Neuron (in vitro differentiated cells): ENCODE results near the gene MPP7.
"Not testable (repeated sequence)": the region's sequence is repeated elsewhere in the genome, so short reads cannot be mapped to it uniquely, and the experiment has no call there.

Experiments used
- H2AFZ ChIP-seq: one replicate; pipeline ENCODE4 v1.6.1; 2013; ENCODE audit warnings: low read depth, mild to moderate bottlenecking, inconsistent platforms, low read length, moderate library complexity
- H3K27me3 ChIP-seq: one replicate; pipeline ENCODE4 v1.6.1; 2013; ENCODE audit warnings: low read length; ENCODE audit not compliant: insufficient read depth
- H3K36me3 ChIP-seq: one replicate; pipeline ENCODE4 v1.6.1; 2013; ENCODE audit warnings: low read length; ENCODE audit not compliant: insufficient read depth
- H3K4me1 ChIP-seq: one replicate; pipeline ENCODE4 v1.6.1; 2013; ENCODE audit warnings: low read length; ENCODE audit not compliant: insufficient read depth
- H3K4me3 ChIP-seq: 2 replicates; pipeline ENCODE4 v1.5.1; 2013; ENCODE audit warnings: mild to moderate bottlenecking, low read length, moderate library complexity
- H3K9me3 ChIP-seq: one replicate; pipeline ENCODE4 v1.6.1; 2013; ENCODE audit warnings: low read length

Gene MPP7

GRCh38 chr10:28320090-28320489 is 17.2 kb upstream of the MPP7 start:
- Histone ChIP-seq H3K4me3 (no peak overlapping the region), H3K27me3 (no peaks in the 10 kb centered on the region), H3K4me1 (no peaks in the 10 kb centered on the region), H3K36me3 (no peaks in the 10 kb centered on the region), H2AFZ (no peak overlapping the region), H3K9me3 (no peaks in the 10 kb centered on the region)

- H3K4me1 ChIP-seq, result not testable (repeated sequence)
Measured at GRCh38 chr10:28319061-28319460, 16.2 kb upstream of the MPP7 start.

DNA sequence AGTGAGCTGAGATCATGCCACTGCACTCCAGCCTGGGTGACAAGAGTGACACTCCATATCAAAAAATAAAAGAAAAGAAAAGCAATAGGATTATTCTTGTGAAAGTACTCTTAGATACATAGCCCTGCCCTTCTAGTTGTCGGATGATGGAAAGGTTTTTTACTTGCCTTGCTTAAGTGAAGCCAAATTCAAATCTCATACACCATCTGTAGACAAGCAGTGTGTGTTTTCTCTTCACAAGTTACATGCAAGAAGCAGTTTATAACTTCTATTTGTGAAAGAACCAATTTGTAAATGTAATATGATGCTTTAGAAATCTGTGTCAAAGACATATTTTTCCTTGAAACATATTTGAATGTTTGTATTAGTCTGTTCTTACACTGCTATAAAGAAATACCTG is 15.8 kb upstream of the MPP7 start:
- no peaks in the 10 kb centered on the region for H3K4me1 ChIP-seq
- H3K36me3 ChIP-seq, result no peaks in the 10 kb centered on the region
- no peak overlapping the region for H3K4me3 ChIP-seq
- H3K27me3 ChIP-seq, result no peaks in the 10 kb centered on the region
- no peak overlapping the region for H2AFZ ChIP-seq
- H3K9me3 ChIP-seq, result no peaks in the 10 kb centered on the region

More at GRCh38 chr10:28319061-28319460, 16.2 kb upstream of the MPP7 start:
- H3K4me3 ChIP-seq, H3K9me3 ChIP-seq, H3K36me3 ChIP-seq, H3K27me3 ChIP-seq, H2AFZ ChIP-seq: not testable (repeated sequence)

- Histone ChIP-seq H3K27me3 (no peaks in the 10 kb centered on the region), H3K9me3 (no peaks in the 10 kb centered on the region), H3K4me3 (no peak overlapping the region), H3K36me3 (no peaks in the 10 kb centered on the region), H3K4me1 (no peaks in the 10 kb centered on the region), H2AFZ (no peak overlapping the region)
Measured at GRCh38 chr10:28317760-28318159, 14.9 kb upstream of the MPP7 start.

GRCh38 chr10:28316696-28317095 is 13.8 kb upstream of the MPP7 start:
- no peaks in the 10 kb centered on the region for H3K4me1 ChIP-seq
- no peaks in the 10 kb centered on the region for H3K9me3 ChIP-seq
- H3K4me3 ChIP-seq, result no peak overlapping the region
- H2AFZ ChIP-seq, result no peak overlapping the region
- no peaks in the 10 kb centered on the region for H3K36me3 ChIP-seq
- no peaks in the 10 kb centered on the region for H3K27me3 ChIP-seq

- no peaks in the 10 kb centered on the region for H3K9me3 ChIP-seq
Measured at GRCh38 chr10:28315140-28315539, 12.3 kb upstream of the MPP7 start.

GRCh38 chr10:28314211-28314610 is 11.3 kb upstream of the MPP7 start:
- no peak overlapping the region for H3K4me3 ChIP-seq
- no peaks in the 10 kb centered on the region for H3K9me3 ChIP-seq
- no peaks in the 10 kb centered on the region for H3K27me3 ChIP-seq
- H3K36me3 ChIP-seq, result no peaks in the 10 kb centered on the region
- no peak overlapping the region for H2AFZ ChIP-seq
- no peaks in the 10 kb centered on the region for H3K4me1 ChIP-seq

More at GRCh38 chr10:28315140-28315539, 12.3 kb upstream of the MPP7 start:
- no peaks in the 10 kb centered on the region for H3K27me3 ChIP-seq
- no peak overlapping the region for H2AFZ ChIP-seq
- no peaks in the 10 kb centered on the region for H3K4me1 ChIP-seq
- H3K4me3 ChIP-seq, result no peak overlapping the region
- no peaks in the 10 kb centered on the region for H3K36me3 ChIP-seq

DNA sequence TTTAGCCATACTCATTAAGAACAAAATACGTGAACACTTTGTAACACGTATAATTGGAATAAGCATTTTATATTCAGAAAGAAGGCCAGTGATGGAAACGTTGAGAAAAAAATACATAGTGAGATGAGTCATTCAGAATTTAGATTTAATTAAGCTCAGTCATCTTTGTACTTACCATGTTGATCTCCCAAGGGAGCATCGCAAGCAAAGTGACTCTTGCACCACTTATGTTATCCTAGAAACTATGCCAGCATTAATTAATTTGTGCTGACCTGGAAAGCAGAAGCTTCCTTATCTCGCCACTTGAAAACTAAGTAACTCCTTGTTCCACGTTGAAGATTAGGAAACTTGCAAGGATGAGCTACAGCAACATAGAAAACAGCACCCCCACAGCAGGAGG is 9.7 kb upstream of the MPP7 start:
- Histone ChIP-seq H2AFZ (no peak overlapping the region), H3K9me3 (no peaks in the 10 kb centered on the region), H3K27me3 (peaks cover 7% of the 10 kb centered on the region), H3K4me1 (no peaks in the 10 kb centered on the region), H3K36me3 (no peaks in the 10 kb centered on the region), H3K4me3 (no peak overlapping the region)

- peaks cover 15% of the 10 kb centered on the region for H3K27me3 ChIP-seq
- no peak overlapping the region for H3K4me3 ChIP-seq
- no peaks in the 10 kb centered on the region for H3K4me1 ChIP-seq
- no peaks in the 10 kb centered on the region for H3K9me3 ChIP-seq
- no peak overlapping the region for H2AFZ ChIP-seq
- H3K36me3 ChIP-seq, result no peaks in the 10 kb centered on the region
Measured at GRCh38 chr10:28311104-28311503, 8.2 kb upstream of the MPP7 start.

DNA sequence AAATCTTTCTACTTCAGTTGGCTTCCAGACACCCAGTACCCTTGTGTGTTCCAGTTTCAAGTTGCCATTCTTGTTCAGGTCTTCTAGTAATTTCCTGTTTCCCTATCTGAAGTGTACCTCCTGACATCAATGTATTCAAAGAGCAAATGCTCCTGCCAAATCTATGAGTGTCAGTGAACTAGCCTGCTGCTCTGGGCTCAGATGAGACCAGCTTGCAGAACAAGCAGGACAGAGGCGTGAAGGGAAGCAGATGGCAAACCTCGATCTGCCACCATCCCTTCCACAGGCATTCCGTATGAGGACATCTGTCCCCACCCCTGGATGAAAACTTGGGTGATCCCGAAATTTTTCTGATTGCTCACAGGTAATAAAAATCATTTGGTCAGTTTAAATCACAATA is 4.4 kb upstream of the MPP7 start:
- H3K4me1 ChIP-seq, result peaks cover 6% of the 10 kb centered on the region
- no peaks in the 10 kb centered on the region for H3K36me3 ChIP-seq
- H3K4me3 ChIP-seq, result no peak overlapping the region
- H3K9me3 ChIP-seq, result no peaks in the 10 kb centered on the region
- H3K27me3 ChIP-seq, result peaks cover 19% of the 10 kb centered on the region
- no peak overlapping the region for H2AFZ ChIP-seq

DNA sequence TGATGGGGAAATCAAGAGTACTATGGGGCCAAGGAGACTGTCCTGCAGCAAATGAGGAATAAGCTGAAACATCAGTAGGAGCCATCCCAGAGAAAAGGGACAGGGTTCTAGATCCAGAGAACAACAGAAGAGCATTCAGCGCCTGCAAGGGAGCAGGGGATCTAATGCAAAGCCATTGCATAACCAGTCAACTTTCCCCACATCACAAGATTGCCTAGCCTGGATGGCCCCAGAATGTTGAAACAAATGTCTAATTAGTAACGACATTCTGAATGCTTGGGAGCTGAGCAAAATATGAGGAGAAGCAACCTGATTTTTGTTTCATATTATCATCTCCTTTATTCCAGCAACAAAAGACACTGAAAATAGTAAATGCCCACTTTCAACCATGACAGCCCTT is 2.7 kb upstream of the MPP7 start:
- Histone ChIP-seq H3K4me1 (peaks cover 10% of the 10 kb centered on the region), H3K36me3 (no peaks in the 10 kb centered on the region), H2AFZ (no peak overlapping the region), H3K9me3 (no peaks in the 10 kb centered on the region), H3K4me3 (no peak overlapping the region), H3K27me3 (peaks cover 19% of the 10 kb centered on the region)

GRCh38 chr10:28304032-28304571 is 1.2 kb upstream of the MPP7 start:
- Histone ChIP-seq H3K9me3 (no peaks in the 10 kb centered on the region), H3K4me1 (peaks cover 10% of the 10 kb centered on the region), H2AFZ (no peak overlapping the region), H3K27me3 (peaks cover 19% of the 10 kb centered on the region), H3K36me3 (no peaks in the 10 kb centered on the region), H3K4me3 (no peak overlapping the region)

DNA sequence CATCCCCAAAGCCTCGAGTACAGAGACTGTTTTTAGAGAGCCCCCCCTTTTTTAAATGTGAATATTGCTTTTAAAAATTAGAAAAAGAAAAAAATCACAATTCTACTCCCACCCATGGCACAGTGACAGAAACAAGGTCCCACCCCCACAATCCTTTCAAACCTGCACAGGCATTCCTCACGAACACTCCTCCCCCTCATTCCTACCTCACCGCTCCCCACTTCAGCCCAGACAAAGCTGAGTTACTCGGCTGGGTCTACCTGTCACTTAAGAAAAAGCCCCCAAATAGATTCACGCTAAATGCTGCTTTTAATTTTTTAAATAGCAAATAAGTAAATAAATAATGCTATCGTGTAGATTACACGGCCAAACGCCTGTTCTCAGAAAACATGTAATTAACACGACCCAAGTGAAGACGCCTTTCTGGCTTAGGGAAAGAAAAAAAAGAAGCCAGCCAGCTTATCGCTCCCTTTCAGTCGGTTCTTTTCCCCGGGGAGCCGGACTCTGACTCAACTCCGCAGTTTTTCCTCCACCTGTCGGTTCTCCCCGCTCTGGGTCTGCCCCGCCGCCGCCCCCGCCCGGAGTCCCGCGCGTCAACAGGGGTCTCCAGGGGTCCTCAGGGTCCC is 739 bp downstream of the MPP7 start:
- no peaks in the 10 kb centered on the region for H3K36me3 ChIP-seq
- H3K4me3 ChIP-seq, result peak overlapping the region; percentile 67
- H3K9me3 ChIP-seq, result no peaks in the 10 kb centered on the region
- peak overlapping the region; percentile 86 for H2AFZ ChIP-seq
- peaks cover 10% of the 10 kb centered on the region for H3K4me1 ChIP-seq
- peaks cover 8% of the 10 kb centered on the region for H3K27me3 ChIP-seq

DNA sequence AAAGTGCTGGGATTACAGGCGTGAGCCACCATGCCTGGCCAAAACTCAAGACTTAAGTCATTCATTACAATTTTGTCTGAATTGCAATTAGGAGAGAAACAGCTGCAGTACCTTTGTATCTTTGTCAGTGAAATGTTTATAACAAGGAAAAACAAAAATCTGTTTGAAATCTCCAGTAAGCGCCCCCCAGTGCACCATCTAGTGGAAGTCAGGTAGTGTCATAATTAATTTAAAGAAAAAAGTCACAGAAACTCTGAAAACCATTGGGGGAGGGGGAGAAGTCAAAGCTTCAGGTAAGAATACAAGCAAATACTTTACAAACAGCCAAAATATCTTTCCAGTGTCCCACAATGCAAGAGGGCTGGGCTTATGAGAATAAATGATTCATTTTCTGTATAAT is 2.8 kb downstream of the MPP7 start:
- H3K36me3 ChIP-seq, result no peaks in the 10 kb centered on the region
- no peak overlapping the region for H2AFZ ChIP-seq
- no peak overlapping the region for H3K4me3 ChIP-seq
- H3K27me3 ChIP-seq, result peaks cover 3% of the 10 kb centered on the region
- peaks cover 10% of the 10 kb centered on the region for H3K4me1 ChIP-seq
- no peaks in the 10 kb centered on the region for H3K9me3 ChIP-seq
